HepG2 (cell line): ENCODE measurements around the gene P3H3. TPM values are rescaled to one million over a fixed set of nuclear protein-coding genes. Genes with fewer than 3 reads are reported as not detected.

ENCODE experiments used
- ATAC-seq: fragments of 200-7000 bp; cut with Tn5 transposase; 3 replicates; pipeline ENCODE4 v1.9.1; 2020; ENCODE audit warnings: mild to moderate bottlenecking, moderate library complexity
- BruUV-seq: library from RNA; stranded (reverse); fragments of 400-500 nt; replicated peaks from 2 replicates; lab custom pipeline; 2021; lab: Mats Ljungman, UMichigan
- CTCF ChIA-PET: fragments of 300-600 bp; formaldehyde crosslinking; extraction: SDS; loops from one replicate; lab custom pipeline; 2021; ENCODE audit warnings: low total read pairs, inconsistent platforms, low intra/inter-chr PET ratio; lab: Yijun Ruan, JAX
- POLR2A ChIA-PET: fragments of 350-600 bp; sonication (Branson Sonifier 250); formaldehyde crosslinking; loops from one replicate; lab custom pipeline; 2020; ENCODE audit warnings: antibody characterized with exemption, inconsistent platforms; lab: Yijun Ruan, JAX
- DNase-seq: peaks from one replicate; pipeline ENCODE4 v3.0.0-alpha.2; 2015; ENCODE audit warnings: low spot score
- FAIRE-seq: peaks from 3 replicates; lab custom pipeline; 2011; peaks lifted over from hg19 to GRCh38; lab: Jason Lieb, UNC
- H2AFZ ChIP-seq: one replicate; pipeline ENCODE4 v1.6.1; 2011; ENCODE audit warnings: low read length, inconsistent platforms
- H3K27ac ChIP-seq: fragments of 300-600 bp; 3 replicates; pipeline ENCODE4 v1.8.0; 2011; ENCODE audit warnings: mixed run types, mild to moderate bottlenecking, mixed read lengths, low read length, inconsistent platforms; ENCODE audit not compliant: insufficient read depth; ENCODE audit errors: extremely low read length
- H3K27me3 ChIP-seq, 2 experiments: fragments of 200-600 bp in 1 of 2; 2 replicates in 1 of 2; 3 replicates in 1 of 2; pipeline versions ENCODE4 v1.6.0 to v1.8.0; 2011; ENCODE audit warnings: low read length in 2 of 2, mild to moderate bottlenecking in 2 of 2, moderate library complexity in 2 of 2, inconsistent platforms in 1 of 2; ENCODE audit not compliant: insufficient read depth in 2 of 2, control insufficient read depth in 1 of 2
- H3K36me3 ChIP-seq, 2 experiments: fragments of 200-600 bp in 1 of 2; replicated peaks in 1 of 2; 2 replicates in 1 of 2; 3 replicates in 1 of 2; pipeline versions ENCODE4 v1.5.1 to v1.8.0; 2011; ENCODE audit warnings: low read length in 2 of 2, inconsistent platforms in 1 of 2; ENCODE audit not compliant: insufficient read depth in 2 of 2, control insufficient read depth in 1 of 2
- H3K4me1 ChIP-seq: 2 replicates; pipeline ENCODE4 v1.5.1; 2012; ENCODE audit warnings: low read length, inconsistent platforms; ENCODE audit not compliant: insufficient read depth
- H3K4me2 ChIP-seq: 2 replicates; pipeline ENCODE4 v1.6.0; 2011; ENCODE audit warnings: low read depth, low read length, inconsistent platforms
- H3K4me3 ChIP-seq, 3 experiments: fragments of 200-600 bp in 1 of 3; sonication (generic), shearing (Covaris generic) in 1 of 3; replicated peaks in 1 of 3; 2 replicates each; pipeline ENCODE4 v1.5.1; 2011 to 2016; ENCODE audit warnings: low read length in 3 of 3, inconsistent platforms in 2 of 3, low read depth in 2 of 3, mild to moderate bottlenecking in 2 of 3, control low read depth in 1 of 3, mixed read lengths in 1 of 3; ENCODE audit not compliant: insufficient read depth in 1 of 3
- H3K79me2 ChIP-seq: one replicate; pipeline ENCODE4 v1.6.1; 2011; ENCODE audit warnings: low read length, inconsistent platforms; ENCODE audit not compliant: insufficient read depth
- H3K9ac ChIP-seq: 2 replicates; pipeline ENCODE4 v1.6.0; 2011; ENCODE audit warnings: mild to moderate bottlenecking, low read depth, low read length, inconsistent platforms; ENCODE audit not compliant: insufficient read depth
- H3K9me3 ChIP-seq: 2 replicates; pipeline ENCODE4 v1.5.1; 2012; ENCODE audit warnings: mild to moderate bottlenecking, low read length
- H4K20me1 ChIP-seq: 2 replicates; pipeline ENCODE4 v1.6.0; 2011; ENCODE audit warnings: inconsistent platforms, mild to moderate bottlenecking, low read length, moderate library complexity; ENCODE audit not compliant: insufficient read depth
- HMGXB4 ChIP-seq, 2 experiments: sonication (generic) in 1 of 2; formaldehyde crosslinking in 1 of 2; IDR thresholded peaks; 2 replicates each; pipeline versions ENCODE4 v1.4.0 to v1.6.1; 2018 to 2020; ENCODE audit warnings: missing genetic modification reagents in 2 of 2, borderline replicate concordance in 1 of 2, low read depth in 1 of 2, mild to moderate bottlenecking in 1 of 2, missing biosample characterization in 1 of 2
- NKX3-1 ChIP-seq: sonication (generic); formaldehyde crosslinking; IDR thresholded peaks from 2 replicates; pipeline ENCODE4 v1.5.0; 2020; ENCODE audit warnings: missing genetic modification reagents
- NR2F1 ChIP-seq, 2 experiments: fragments of 450-650 bp in 1 of 2; formaldehyde crosslinking in 1 of 2; IDR thresholded peaks; 2 replicates each; pipeline versions ENCODE4 v1.5.0 to v1.6.1; 2016 to 2020; ENCODE audit warnings: mild to moderate bottlenecking in 1 of 2, missing compliant biosample characterization in 1 of 2, missing genetic modification reagents in 1 of 2, moderate library complexity in 1 of 2
- RORA ChIP-seq: sonication (generic); formaldehyde crosslinking; IDR thresholded peaks from 2 replicates; pipeline ENCODE4 v1.5.0; 2020; ENCODE audit warnings: mild to moderate bottlenecking, missing genetic modification reagents, moderate library complexity
- ZBTB42 ChIP-seq: sonication (generic); formaldehyde crosslinking; IDR thresholded peaks from 2 replicates; pipeline ENCODE4 v1.5.0; 2020; ENCODE audit warnings: mild to moderate bottlenecking, missing genetic modification reagents
- ZNF737 ChIP-seq: sonication (generic); formaldehyde crosslinking; IDR thresholded peaks from 2 replicates; pipeline ENCODE4 v1.5.0; 2020; ENCODE audit warnings: missing genetic modification reagents, mild to moderate bottlenecking, borderline replicate concordance
- WGBS: methylation state at CpG from one replicate; pipeline ENCODE4 v1.1.6; 2017; ENCODE audit warnings: low lambda C conversion rate; 5-methylcytosine and 5-hydroxymethylcytosine counted together
- in situ Hi-C: cut with HindIII; loops from 2 replicates; pipeline ENCODE4 v1.10.0; 2017; ENCODE audit warnings: low pct_unique_long_range_greater_than_20kb; ENCODE audit not compliant: extremely low pct_ligation_motif_present
- intact Hi-C: fragments of 100-400 bp; cut with micrococcal nuclease; formaldehyde crosslinking; loops from one replicate; pipeline ENCODE4 v1.10.0; 2022; ENCODE audit not compliant: unreplicated experiment
- polyA plus RNA-seq, 8 experiments: library from polyadenylated mRNA; depleted of rRNA in 3 of 8; stranded (reverse) in 7 of 8; unstranded in 1 of 8; fragments of >200 nt; fragmentation: Illumina TruSeq in 4 of 8; extraction: Trizol in 4 of 8; gene quantifications; 2 replicates each; pipeline versions ENCODE4 v1.2.1 to v1.2.3, GENCODE V29; 2011 to 2016; ENCODE audit warnings: low read depth in 4 of 8, missing spikeins in 1 of 8, mixed read lengths in 1 of 8; ENCODE audit not compliant: insufficient read depth in 1 of 8
- total RNA-seq, 5 experiments: library from RNA; depleted of rRNA; stranded (reverse); fragments of >200 nt; fragmentation: Illumina TruSeq; extraction: Trizol; gene quantifications; 2 replicates each; pipeline ENCODE4 v1.2.3, GENCODE V29; 2016; ENCODE audit warnings: low read depth in 1 of 5

The P3H3 gene
- total and polyA plus RNA-seq, 2 of the 13 experiments (the other 11 are each of a cell fraction or from before 2014, with no cell fraction given): 20.1 to 20.5 TPM

GRCh38 chr12:6780573-6780972, 47.6 kb upstream of the P3H3 start (continued):
- no peak for TF ChIP-seq ZNF737 (CRISPR knock-in tag)
- TF ChIP-seq, all 625 proteins: peak for 0

DNA sequence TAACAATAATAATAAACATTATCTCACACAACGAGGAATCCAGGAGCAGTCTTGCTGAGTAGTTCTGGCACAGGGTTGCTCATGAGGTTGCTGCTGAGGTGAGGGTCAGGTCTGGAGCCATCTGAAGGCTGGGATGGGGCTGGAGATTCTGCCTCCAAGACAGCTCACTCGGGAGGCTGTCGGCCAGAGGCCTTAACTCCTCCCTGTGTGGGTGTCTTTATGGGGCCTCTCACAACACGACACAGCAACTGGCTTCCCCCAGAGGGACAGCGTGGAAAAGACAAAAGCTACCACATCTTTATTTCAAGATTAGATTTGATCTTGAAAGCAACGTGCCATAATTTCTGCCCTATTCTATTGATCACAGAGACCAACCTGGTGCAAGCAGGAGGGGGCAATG, 46.1 kb upstream of the P3H3 start:
- FAIRE-seq (no peak), DNase-seq (no peak)
- H3K27ac ChIP-seq: no peak overlapping the region
- H3K9ac ChIP-seq: no peak overlapping the region
- 57% methylated on average over 4 of the region's 6 CpGs for WGBS
- no peak overlapping the region for H3K4me3 ChIP-seq
- no peaks in the 10 kb centered on the region for H3K36me3 ChIP-seq
- no peaks in the 10 kb centered on the region for H3K9me3 ChIP-seq
- ChIA-PET POLR2A (interaction anchor here (0.9 to 3.1 kb wide), 3 partner anchors 10 to 58 kb away, joined by 4 to 11 read pairs (median 4); partner anchors contain the start of genes COPS7A and MLF2), CTCF (no interaction called here)
- peaks cover 2 to 16% of the 10 kb centered on the region in 2 experiments; a peak in 2 of 5 replicates for H3K27me3 ChIP-seq
- no peak overlapping the region for H3K4me2 ChIP-seq
- H3K79me2 ChIP-seq: no peaks in the 10 kb centered on the region
- no TSS peak for BruUV-seq
- TF ChIP-seq HMGXB4 (CRISPR knock-in tag; IDR thresholded peaks at IDR 0.05; ENCODE audit: borderline replicate concordance in 1 of 2, low read depth in 1 of 2): no peak
- TF ChIP-seq NR2F1 (CRISPR knock-in tag; IDR thresholded peaks at IDR 0.05): no peak
- TF ChIP-seq RORA: no peak
- no peak for TF ChIP-seq NKX3-1 (CRISPR knock-in tag)
- TF ChIP-seq ZBTB42: no peak
- TF ChIP-seq, all 625 proteins: peak for 0
- intact Hi-C loops: no loop called here
- ATAC-seq: no peak
- Histone ChIP-seq H3K4me1 (peaks cover 61% of the 10 kb centered on the region), H4K20me1 (no peaks in the 10 kb centered on the region), H2AFZ (no peak overlapping the region)
- in situ Hi-C loops: loop anchor here (5.0 kb wide), 1 partner anchor 35 kb away; no protein-coding TSS in a partner anchor
